ENCODE results near the gene SLX4.

SLX4 gene

GRCh38 chr16:3598236-3598635 is 13.2 kb downstream of the SLX4 start:
- DNase-seq = no peak

DNA sequence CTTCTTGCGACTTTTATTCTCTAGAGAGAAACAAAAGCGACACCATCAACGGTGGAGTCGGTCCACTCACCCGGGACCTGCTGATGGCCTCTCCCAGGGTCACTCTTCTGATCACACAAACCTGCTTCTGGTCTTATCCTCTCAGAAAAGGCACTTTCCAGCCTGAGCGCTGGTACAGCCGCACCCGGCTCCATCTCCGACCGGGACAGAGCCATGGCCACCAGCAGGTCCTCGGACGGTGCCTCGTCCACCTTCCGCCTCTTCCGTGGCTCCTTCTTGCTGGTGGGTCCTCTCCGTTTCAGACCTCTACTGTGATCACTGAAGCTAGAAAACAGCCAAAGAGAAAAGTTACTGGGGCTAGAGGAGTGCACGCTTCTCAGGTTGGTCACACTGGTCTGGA is 13.7 kb downstream of the SLX4 start:
- no peak for DNase-seq

GRCh38 chr16:3597226-3597625 is 14.2 kb downstream of the SLX4 start:
- DNase-seq = no peak

GRCh38 chr16:3596101-3596861 is 15.1 kb downstream of the SLX4 start:
- no peak for DNase-seq

- no peak for DNase-seq
Observed at GRCh38 chr16:3595521-3596021, 15.8 kb downstream of the SLX4 start.

DNA sequence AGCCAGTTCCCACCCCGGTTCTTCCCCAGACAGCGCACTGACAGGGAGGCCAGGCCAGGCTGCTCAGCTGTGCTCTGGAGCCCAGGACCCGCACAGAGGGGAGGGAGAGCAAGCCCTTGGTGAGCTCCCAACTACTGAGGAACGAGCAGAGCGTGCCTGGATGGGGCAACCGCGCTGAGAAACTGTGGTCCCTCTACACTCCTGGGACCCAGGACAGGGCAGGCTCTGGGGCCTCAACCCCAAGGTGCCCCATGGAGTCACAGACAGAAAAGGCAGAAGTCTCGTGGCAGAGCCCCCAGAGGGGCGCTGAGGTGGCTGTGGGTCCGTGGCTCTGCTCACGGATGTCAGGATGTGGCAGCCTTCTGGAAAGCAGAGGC is 16.3 kb downstream of the SLX4 start:
- no peak for DNase-seq

GRCh38 chr16:3594316-3595109 is 16.9 kb downstream of the SLX4 start:
- no peak for DNase-seq

DNA sequence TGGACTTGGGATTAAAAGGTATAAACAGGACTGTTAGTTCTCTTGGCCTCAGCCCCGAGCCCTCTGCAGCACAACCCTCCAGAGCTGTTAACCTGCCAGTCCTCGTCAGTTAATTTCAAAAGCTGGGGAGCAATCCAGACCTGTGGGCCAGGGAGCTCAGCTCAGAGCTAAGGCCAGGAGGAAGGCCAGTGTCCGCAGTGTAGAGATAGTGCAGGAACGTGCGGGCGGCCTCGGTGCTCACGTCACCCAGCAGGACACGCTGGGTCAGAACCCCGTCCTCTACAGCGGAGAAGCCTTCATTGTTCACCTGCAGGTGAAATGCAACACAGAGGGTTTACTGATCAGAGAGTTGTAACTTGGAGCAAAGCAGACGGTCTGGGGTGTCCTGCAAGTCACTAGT is 18.8 kb downstream of the SLX4 start:
- no peak for DNase-seq

- DNase-seq = no peak
Observed at GRCh38 chr16:3591991-3592390, 19.4 kb downstream of the SLX4 start.

DNA sequence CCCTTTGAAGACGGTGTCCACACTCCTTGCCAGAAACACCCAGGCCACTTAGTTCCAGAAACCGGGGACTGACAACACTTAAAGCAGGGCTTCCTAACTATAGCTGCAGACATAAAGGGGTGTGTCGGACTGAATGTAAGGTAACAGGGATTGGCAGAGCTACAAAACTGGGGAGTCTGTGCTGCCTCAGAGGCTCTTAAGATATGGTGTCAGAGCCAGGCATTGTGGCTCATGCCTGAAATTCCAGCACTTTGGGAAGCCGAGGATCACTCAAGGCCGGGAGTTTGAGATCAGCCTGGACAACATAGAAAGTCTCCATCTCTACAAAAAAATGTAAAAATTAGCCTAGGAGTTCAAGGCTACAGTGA is 20.0 kb downstream of the SLX4 start:
- no peak for DNase-seq

- DNase-seq = no peak
Observed at GRCh38 chr16:3590736-3591435, 20.5 kb downstream of the SLX4 start.

- no peak for DNase-seq
Observed at GRCh38 chr16:3589991-3590701, 21.3 kb downstream of the SLX4 start.

DNA sequence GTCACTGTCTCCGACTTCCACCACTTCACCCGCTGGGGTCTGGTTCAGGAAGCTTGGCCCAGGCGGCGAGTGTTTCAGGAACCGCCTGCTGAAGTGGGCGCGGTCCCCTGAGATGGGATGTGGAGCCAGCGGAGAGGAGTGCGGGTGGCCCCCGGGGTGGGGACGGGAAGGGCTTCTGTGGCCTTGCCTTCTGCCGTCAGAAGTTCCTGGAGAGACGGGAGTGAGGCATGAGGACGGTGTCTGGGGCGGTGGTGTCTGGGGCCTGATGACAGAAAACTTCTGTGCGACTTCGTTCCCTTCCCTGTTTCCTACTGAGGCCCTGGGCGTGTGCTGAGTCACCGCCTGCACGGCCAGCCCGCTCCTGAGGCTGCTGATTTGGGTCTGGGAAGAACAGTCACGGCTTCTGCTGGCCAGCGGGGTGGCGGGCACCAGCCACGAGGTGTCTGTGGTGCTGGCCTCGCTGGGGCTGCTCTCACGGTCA is 21.9 kb downstream of the SLX4 start:
- no peak for DNase-seq

GRCh38 chr16:3589001-3589400 is 22.4 kb downstream of the SLX4 start:
- no peak for DNase-seq

GRCh38 chr16:3587547-3588110 is 23.8 kb downstream of the SLX4 start:
- DNase-seq = no peak

- DNase-seq = no peak
Observed at GRCh38 chr16:3584412-3584811, 27.0 kb downstream of the SLX4 start.

DNA sequence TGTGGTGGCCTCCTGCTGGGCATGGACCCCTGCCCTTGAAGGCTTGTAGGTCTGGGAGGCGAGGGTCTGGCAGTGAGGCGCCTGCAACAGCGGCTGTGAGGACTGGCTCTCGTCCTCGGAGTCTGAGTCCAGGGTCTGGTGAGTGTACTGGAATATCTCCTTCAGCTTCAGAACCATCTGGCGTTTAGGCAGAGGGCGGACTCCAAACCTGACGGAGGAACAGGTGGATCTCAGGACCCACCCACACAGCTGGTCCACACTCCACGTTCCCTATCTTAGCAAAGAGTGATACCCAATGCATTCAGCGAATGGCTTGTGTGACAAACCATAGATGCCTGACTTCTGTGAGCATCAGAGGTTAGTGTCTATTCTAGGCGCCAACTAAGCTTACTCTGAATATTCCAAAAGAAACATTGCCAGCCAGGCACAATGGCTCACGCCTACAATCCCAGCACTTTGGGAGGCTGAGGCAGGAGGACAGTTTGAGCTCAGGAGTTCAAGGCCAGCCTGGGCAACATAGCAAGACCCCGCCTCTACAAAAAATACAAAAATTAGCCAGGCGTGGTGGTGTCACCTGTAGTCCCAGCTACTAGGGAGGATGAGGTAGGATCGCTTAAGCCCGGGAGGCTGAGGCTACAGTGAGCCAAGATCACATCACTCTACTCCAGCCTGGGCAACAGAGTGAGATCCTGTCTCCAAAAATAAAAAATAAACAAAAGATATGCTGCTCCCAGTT is 27.9 kb downstream of the SLX4 start:
- DNase-seq = no peak

GRCh38 chr16:3582276-3583165 is 28.9 kb downstream of the SLX4 start:
- no peak for DNase-seq

DNA sequence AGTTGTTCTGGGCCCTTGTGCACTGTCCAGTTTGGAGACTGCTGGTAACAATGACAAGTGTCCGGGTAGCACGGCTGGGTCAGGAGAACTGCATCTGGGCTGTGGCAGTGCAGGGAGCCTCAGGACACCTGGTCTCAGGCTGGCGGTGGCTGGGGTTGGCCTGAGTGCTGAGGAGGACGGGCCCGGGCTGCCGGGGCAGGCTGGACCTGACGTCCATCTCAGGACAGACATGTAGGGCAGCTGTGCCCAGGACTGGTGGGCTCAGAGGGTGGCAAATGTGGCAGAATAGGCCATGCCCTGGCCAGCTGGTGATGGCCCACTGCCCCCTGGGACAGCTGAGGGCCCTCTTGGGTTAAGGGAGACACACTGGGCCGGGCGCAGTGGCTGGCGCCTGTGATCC is 30.0 kb downstream of the SLX4 start:
- DNase-seq = no peak

GRCh38 chr16:3580686-3581085 is 30.7 kb downstream of the SLX4 start:
- DNase-seq = no peak

DNA sequence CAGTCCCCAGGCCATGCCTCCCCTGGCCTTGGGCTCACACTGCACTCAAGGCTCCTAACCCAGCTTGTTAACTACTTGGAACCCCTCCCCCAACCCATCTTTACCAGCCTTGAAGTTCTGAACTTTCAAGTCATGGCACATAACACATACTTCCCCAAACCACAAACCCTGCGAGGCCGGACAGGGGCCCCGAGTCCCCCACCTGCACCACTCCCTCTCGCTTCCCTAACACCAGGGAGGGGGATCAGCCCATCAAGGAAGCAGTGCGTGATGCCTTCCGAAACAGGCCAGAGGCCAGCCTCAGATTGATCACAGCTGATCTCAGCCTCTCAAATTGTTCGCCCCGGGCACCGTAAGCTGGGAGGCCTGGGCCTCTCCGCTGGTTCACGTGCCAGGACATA is 31.2 kb downstream of the SLX4 start:
- DNase-seq = no peak
